SK-N-SH (cell line): Measurements from ENCODE around the gene IPPK.

Experiments used
- EP300 ChIP-seq, 2 experiments: IDR thresholded peaks; 2 replicates each; pipeline versions ENCODE4 v1.4.0 to v1.6.1; 2012; ENCODE audit warnings: borderline replicate concordance in 1 of 2, low read depth in 1 of 2, low read length in 1 of 2
- MXI1 ChIP-seq: IDR thresholded peaks from 2 replicates; pipeline ENCODE4 v1.6.1; 2012; ENCODE audit warnings: mild to moderate bottlenecking, low read depth, low read length, improper control_type of control experiment
- RCOR1 ChIP-seq: fragments of 150-350 bp; IDR thresholded peaks from 2 replicates; pipeline ENCODE4 v1.6.1; 2017; ENCODE audit warnings: antibody characterized with exemption, low read length
- SIN3A ChIP-seq: IDR thresholded peaks from 2 replicates; pipeline ENCODE4 v1.6.1; 2012; ENCODE audit warnings: low read depth, mild to moderate bottlenecking, low read length, moderate library complexity, borderline replicate concordance
- TAF1 ChIP-seq: IDR thresholded peaks from 2 replicates; pipeline ENCODE4 v1.6.1; 2012; ENCODE audit warnings: low read depth, mild to moderate bottlenecking, low read length, moderate library complexity, borderline replicate concordance
- YY1 ChIP-seq: IDR thresholded peaks from 2 replicates; pipeline ENCODE4 v1.4.0; 2012; ENCODE audit warnings: low read depth, mild to moderate bottlenecking
- TF ChIP-seq, protein P1 (sequence below): fragments of 200-600 bp; sonication (generic); IDR thresholded peaks from 2 replicates; pipeline ENCODE4 v1.6.1; 2017; ENCODE audit warnings: antibody characterized with exemption, mild to moderate bottlenecking, moderate library complexity
- TF ChIP-seq, protein P2 (sequence below): IDR thresholded peaks from 2 replicates; pipeline ENCODE4 v1.6.1; 2012; ENCODE audit warnings: mild to moderate bottlenecking, low read depth, low read length, moderate library complexity
- TF ChIP-seq, protein P3 (sequence below): fragments of 150-350 bp; IDR thresholded peaks from 2 replicates; pipeline ENCODE4 v1.6.1; 2017; ENCODE audit warnings: antibody characterized with exemption, low read length, low read depth, borderline replicate concordance

DNA sequence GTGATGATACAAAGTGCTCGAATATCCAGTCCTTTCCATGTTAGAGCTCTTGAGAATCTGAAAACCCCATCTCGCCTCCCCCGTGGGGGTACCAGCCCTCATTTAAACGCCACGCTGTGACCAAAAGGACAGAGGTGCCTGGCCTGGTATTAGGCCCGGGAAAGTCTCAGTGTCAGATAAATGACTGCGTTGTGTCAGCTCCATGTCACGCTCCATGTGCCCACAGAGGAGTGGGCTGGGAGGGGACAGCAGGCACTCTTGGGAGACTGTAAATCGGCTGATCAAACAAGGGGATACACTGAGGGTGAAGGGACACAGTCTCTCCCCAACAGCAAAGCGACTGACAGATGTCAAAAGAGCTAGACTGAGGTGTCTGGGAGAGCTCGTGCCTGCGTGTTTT is 68.5 kb downstream of the IPPK start:
- no peak for TF ChIP-seq EP300 (IDR thresholded peaks at IDR 0.05; ENCODE audit: borderline replicate concordance in 1 of 2, low read depth in 1 of 2, low read length in 1 of 2)
- TF ChIP-seq, protein P1, sequence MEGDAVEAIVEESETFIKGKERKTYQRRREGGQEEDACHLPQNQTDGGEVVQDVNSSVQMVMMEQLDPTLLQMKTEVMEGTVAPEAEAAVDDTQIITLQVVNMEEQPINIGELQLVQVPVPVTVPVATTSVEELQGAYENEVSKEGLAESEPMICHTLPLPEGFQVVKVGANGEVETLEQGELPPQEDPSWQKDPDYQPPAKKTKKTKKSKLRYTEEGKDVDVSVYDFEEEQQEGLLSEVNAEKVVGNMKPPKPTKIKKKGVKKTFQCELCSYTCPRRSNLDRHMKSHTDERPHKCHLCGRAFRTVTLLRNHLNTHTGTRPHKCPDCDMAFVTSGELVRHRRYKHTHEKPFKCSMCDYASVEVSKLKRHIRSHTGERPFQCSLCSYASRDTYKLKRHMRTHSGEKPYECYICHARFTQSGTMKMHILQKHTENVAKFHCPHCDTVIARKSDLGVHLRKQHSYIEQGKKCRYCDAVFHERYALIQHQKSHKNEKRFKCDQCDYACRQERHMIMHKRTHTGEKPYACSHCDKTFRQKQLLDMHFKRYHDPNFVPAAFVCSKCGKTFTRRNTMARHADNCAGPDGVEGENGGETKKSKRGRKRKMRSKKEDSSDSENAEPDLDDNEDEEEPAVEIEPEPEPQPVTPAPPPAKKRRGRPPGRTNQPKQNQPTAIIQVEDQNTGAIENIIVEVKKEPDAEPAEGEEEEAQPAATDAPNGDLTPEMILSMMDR = no peak
- TF ChIP-seq, protein P2, sequence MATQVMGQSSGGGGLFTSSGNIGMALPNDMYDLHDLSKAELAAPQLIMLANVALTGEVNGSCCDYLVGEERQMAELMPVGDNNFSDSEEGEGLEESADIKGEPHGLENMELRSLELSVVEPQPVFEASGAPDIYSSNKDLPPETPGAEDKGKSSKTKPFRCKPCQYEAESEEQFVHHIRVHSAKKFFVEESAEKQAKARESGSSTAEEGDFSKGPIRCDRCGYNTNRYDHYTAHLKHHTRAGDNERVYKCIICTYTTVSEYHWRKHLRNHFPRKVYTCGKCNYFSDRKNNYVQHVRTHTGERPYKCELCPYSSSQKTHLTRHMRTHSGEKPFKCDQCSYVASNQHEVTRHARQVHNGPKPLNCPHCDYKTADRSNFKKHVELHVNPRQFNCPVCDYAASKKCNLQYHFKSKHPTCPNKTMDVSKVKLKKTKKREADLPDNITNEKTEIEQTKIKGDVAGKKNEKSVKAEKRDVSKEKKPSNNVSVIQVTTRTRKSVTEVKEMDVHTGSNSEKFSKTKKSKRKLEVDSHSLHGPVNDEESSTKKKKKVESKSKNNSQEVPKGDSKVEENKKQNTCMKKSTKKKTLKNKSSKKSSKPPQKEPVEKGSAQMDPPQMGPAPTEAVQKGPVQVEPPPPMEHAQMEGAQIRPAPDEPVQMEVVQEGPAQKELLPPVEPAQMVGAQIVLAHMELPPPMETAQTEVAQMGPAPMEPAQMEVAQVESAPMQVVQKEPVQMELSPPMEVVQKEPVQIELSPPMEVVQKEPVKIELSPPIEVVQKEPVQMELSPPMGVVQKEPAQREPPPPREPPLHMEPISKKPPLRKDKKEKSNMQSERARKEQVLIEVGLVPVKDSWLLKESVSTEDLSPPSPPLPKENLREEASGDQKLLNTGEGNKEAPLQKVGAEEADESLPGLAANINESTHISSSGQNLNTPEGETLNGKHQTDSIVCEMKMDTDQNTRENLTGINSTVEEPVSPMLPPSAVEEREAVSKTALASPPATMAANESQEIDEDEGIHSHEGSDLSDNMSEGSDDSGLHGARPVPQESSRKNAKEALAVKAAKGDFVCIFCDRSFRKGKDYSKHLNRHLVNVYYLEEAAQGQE = no peak
- no peak for TF ChIP-seq RCOR1
- TF ChIP-seq, protein P3, sequence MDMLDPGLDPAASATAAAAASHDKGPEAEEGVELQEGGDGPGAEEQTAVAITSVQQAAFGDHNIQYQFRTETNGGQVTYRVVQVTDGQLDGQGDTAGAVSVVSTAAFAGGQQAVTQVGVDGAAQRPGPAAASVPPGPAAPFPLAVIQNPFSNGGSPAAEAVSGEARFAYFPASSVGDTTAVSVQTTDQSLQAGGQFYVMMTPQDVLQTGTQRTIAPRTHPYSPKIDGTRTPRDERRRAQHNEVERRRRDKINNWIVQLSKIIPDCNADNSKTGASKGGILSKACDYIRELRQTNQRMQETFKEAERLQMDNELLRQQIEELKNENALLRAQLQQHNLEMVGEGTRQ = no peak
- TF ChIP-seq TAF1 = no peak
- TF ChIP-seq SIN3A = no peak
- TF ChIP-seq MXI1 = no peak
- TF ChIP-seq YY1 = no peak
